Frontal cortex (tissue), 4 donors: ENCODE data around the gene MAD2L1. TPM values are rescaled to one million over a fixed set of nuclear protein-coding genes. Genes with fewer than 3 reads are reported as not detected.

Experiments used
- DNase-seq, 2 donors: peaks; one replicate each; pipeline ENCODE4 v3.0.0; 2012; ENCODE audit warnings: low spot score in 2 of 2
- FAIRE-seq: peaks from 2 replicates; lab custom pipeline; 2012; peaks lifted over from hg19 to GRCh38; lab: Jason Lieb, UNC
- total RNA-seq: library from RNA; depleted of rRNA; stranded (reverse); fragments of >200 nt; gene quantifications from one replicate; pipeline ENCODE4 v1.2.3, GENCODE V29; 2014
- donor health status: control.
- donor health status: control.
- donor health status: control.

The MAD2L1 gene
- total RNA-seq, 1 donor from 2014 or later: 4.9 TPM

DNA sequence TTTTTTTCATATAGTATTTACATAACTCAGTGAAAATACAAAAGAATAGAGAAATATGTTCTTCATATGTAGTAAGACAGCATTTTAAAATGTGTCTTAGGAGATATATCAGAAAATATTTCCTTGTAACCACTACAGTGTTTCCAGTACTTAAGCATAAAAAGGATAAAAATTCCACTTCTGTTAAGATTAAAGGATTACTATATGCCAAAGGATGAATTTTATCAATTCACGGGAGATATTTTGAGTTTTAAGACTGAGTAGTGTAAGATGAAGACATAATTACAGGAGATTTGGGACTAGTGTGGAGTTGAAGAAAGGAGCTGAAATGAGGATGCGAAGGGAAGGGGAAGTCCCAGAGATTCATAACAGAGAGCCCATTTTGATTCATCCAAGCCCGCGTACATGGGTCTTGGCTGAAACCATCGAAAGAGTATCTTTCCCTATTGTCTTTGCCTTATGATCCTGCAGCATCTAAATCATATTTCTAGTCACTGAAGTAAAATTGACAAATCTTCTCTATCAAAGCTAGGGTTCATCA lies 58.7 kb downstream of the MAD2L1 start:
- FAIRE-seq: no peak
- no peak for DNase-seq

DNA sequence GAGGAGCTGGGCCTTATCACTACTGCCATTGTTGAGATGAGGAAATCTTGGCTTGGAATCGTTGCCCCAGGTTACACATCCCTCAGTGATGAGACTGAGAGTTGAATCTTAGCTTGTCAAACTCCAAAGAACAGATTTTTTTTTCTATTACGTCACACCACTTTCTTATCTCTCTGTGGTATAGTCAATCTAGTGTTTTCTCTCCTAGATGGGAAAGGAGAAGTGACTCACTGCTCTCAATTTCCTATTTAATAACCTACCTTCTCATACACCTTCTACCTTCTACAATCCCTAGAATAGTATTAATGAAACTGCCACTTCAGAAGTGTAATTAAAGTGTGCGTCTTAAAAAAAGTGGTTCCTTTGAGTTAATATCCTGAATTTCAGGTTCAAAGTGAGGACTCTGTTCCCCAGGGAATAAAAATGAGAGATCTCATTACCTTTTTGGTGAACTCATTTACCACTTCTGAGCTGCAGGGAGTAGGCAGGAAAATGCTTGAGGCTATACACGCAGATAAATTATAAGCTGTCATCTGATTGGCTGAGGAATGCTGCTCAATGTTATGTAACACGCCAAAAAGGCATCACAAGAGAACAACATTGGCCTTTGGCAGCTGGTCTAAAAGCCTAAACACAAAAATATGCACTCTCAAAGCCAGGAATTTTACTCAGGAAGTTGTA lies 59.3 kb downstream of the MAD2L1 start:
- no peak for FAIRE-seq
- DNase-seq: no peak
